Activated naive CD4-positive, alpha-beta T cell treated with anti-CD3 and anti-CD28 coated beads, Interleukin-2, amount 50 U/mL, for 16 hours (primary cell): Measurements from ENCODE around the gene NRP2.

Experiments
- DNase-seq: peaks from one replicate; pipeline ENCODE4 v3.0.0-alpha.2; 2020

The NRP2 gene

DNA sequence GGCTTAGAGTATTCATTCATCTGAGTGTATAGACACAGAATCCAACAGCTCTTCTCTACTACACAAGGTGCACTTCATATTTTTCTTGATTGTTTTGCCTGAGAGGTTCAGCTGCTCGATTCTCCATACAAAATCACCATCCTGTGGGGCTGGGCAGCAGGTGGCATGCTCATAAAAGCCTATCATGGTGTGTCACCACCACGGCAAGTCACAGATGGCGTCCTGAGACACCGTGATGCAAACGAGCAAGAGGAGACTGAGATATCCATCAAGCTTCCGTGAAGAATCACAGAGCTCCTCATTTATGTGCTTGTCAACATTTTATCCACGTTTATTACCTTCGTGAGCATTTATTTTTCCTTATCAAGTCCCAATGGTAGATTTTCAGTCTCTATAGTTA lies 22.4 kb upstream of the NRP2 start:
- no peak for DNase-seq

- peak; percentile 29 for DNase-seq
These were observed 21.7 kb upstream of the NRP2 start for GRCh38 chr2:205660521-205661124.

- no peak for DNase-seq
These were observed 21.0 kb upstream of the NRP2 start for GRCh38 chr2:205661281-205661680.

GRCh38 chr2:205662206-205662965 lies 19.9 kb upstream of the NRP2 start:
- no peak for DNase-seq

GRCh38 chr2:205665791-205666190 lies 16.5 kb upstream of the NRP2 start:
- no peak for DNase-seq

DNA sequence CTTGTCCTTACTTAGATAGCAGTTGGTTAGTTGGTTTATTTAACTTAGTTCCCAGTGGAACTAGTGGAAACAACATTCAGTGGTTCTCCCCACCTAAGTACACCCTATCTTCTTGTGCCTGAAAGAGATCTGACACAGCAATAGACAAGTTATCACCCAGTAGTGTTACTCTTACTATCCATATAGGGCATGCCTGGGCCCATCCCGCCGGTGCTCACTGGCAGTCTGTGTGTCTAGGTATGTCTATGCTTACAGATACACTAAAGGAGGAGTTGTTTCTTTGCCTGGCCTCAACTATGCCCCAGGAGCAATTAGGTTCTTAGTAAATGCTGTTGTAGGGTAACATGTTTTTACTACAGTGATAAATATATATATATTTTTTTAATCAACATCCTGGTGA lies 12.0 kb upstream of the NRP2 start:
- DNase-seq, result no peak

- no peak for DNase-seq
These were observed 9.0 kb upstream of the NRP2 start for GRCh38 chr2:205673312-205673711.

GRCh38 chr2:205675861-205676516 lies 6.3 kb upstream of the NRP2 start:
- DNase-seq, result no peak

DNA sequence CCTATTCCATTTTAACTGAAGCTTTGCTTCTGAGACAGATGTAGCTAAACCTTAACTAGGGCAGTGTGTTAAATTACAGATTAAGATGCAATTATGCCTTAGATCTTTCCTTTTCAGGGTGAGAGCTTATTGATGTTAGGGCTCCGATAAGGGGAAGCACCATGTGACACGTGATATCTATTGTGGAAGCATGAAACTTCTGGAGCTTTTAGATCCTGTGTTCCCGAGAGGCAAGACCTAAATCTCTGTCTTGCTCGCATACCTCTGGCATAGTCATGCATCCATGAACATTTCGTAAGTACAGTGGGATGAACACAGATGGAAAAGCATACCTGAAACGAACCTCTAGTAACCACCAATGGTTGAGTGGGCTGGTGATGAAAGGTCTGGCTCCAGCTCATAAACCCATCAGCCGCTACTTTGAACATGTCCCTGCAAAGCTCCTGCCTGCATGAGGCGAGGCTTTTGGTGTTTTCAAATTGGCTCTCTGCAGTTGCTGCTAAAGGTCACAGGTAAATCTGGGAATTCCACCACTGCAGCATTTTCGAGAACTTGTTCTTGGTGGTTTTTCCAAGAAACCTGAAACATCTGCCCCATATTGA lies 3.7 kb upstream of the NRP2 start:
- no peak for DNase-seq

- DNase-seq, result no peak
These were observed 2.8 kb upstream of the NRP2 start for GRCh38 chr2:205679410-205680009.

- DNase-seq, result peak; percentile 43
These were observed 2.2 kb upstream of the NRP2 start for GRCh38 chr2:205680067-205680466.

GRCh38 chr2:205680903-205681302 lies 1.4 kb upstream of the NRP2 start:
- no peak for DNase-seq

GRCh38 chr2:205681401-205682238 lies 681 bp upstream of the NRP2 start:
- DNase-seq, result peak; percentile 22

DNA sequence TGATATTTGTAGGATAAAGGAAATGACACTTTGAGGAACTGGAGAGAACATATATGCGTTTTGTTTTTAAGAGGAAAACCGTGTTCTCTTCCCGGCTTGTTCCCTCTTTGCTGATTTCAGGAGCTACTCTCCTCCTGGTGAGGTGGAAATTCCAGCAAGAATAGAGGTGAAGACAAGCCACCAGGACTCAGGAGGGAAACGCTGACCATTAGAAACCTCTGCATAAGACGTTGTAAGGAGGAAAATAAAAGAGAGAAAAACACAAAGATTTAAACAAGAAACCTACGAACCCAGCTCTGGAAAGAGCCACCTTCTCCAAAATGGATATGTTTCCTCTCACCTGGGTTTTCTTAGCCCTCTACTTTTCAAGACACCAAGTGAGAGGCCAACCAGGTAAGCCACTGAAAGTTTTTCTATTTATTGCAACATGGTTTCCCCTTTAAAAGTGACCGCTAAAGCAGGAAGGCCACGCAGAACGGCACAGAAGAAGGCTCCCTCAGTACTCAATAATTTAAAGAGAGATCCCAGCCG lies 735 bp downstream of the NRP2 start:
- no peak for DNase-seq

DNA sequence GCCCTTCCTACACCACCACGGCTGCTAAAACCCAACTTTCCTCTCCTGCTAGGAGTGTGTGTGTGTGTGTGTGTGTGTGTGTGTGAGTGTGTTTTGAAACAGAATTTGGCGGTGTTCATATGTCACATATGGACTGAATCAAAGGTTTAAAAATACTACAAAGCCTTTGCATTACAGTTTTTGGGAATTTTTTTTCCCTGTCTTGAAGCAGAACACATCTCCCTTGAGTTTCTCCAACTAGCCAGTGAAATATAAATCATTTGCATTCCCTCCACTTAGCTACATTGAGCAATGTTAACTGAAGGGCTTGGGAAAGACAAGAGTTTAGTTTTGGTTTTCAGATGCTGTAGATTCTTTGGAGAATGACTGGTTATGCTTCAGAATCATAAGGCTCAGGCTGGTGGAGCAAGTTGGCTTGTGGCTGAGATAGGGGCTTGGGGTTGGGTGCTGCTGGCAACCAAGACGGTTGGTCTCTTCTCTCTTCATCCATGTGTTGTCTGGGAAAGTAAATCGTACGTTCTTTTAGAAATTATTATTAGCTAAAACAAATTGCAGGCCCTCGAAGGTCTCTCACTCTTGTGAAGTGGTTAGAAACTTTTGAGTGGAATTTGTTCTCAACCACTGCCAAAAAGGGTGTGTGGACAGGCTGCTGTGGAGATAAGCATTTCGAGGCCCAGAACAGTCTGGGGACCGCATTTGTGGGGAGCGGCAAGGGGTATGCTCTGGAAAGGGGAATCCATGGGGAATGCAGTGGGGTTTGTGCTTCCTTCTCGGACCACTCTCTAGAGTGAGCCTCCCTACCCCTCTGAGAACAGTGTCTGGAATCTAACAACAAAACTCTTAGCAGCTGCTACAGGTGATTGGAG lies 1.4 kb downstream of the NRP2 start:
- DNase-seq, result no peak

DNA sequence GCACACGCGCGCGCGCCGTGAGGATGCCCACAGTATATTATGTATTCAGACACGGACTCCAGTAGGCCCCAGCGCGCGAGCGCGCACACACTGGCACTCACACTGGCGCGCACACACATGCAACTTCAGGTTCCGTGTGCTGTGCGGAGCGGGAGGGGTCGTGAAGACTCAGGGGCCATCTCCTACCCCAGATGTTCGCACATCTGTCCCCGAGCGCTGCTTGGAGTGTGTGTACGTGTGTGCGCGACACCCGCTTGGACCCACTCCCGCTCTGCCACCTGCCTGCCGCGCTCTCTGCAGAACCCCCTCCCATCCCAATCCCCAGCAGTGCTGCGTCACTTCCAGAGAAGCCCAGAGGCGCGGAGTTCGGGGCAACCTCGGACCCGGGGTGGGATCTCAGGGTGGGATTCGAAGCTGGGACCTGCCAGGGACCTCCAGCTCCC lies 2.6 kb downstream of the NRP2 start:
- DNase-seq, result no peak

DNA sequence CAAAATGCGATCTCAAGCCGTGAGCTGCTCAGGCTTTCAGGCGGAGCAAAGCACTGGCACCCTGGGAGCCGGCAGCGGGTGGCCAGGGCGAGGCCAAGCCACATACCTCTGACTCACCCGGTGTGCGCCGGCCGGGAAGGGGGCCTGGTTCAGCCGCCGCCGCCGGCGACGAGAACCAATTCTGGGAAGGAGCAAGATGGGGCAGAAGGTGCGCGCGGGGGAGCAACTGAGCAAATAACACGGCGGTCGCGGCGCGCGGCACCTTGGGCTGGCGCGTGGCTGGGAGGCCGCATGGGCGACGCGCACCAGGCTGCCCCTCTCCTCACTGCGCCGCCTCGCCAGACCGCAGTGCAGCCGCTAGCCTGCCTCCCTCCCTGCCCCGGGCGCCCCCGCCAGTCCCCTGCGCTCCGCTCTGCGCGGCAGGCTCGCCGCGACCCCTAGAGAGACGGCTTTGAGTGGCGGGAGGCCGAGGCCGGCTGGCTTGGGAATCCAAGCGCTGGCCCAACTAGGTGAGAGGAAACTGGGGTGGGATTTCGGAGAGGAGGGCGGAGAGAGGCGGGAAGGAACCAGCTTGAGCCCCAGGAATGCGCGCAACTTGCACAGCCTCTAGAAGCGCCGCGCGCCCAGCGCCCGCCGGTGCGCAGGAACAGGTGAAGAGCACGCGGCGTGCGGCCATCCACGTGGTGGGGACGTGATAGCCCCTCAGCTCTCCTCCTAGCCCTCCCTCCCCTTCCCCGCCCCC lies 3.2 kb downstream of the NRP2 start:
- no peak for DNase-seq

GRCh38 chr2:205686056-205686782 lies 3.9 kb downstream of the NRP2 start:
- DNase-seq, result no peak

DNA sequence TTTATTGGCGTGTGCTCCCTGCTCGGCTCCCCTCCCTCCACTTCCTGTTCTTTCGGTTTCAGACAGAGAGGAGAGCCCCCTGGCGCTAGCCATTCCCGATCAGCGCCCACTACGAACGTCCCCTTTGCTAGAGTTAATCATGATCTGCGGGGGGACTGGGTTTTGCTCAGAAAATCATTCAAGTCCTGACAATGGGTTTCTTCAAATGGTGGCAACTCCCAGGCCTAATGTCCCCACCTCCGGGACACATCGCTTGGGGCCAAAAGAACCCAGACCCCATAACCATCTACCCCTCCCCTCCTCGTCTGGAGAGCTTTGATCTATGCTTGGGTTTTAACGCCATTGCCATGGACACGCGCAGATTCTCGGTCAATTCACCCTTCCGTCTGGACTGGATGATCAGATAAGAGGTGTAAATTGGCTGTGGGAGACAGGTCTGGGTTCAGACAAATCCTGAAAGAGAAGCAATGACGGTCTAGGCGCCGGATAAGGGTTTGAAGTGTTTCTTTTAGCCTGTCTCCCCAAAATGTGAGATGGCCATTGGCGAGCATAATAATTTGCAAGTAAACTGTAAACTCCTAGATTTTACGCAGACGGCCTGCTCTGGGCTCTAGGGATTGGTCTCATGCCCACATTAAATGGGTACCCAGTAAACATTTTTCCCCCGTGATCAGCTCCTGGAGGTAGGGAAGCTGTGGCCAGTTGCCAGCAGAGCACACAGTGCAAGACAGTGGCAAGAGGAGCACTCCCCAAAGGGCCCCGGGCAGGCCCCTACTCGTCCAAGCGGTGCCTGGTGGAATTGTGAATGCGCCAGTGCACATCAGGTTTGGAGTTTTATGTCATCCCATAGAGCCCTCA lies 4.7 kb downstream of the NRP2 start:
- no peak for DNase-seq
